Upper lobe of right lung (tissue), 1 donor: ENCODE data around the gene ABCA1. TPM values are rescaled to one million over a fixed set of nuclear protein-coding genes. Genes with fewer than 3 reads are reported as not detected.

Experiments used
- ATAC-seq: fragments of 200-7000 bp; cut with Tn5 transposase; one replicate; pipeline ENCODE4 v1.9.1; 2020; ENCODE audit warnings: mild to moderate bottlenecking, moderate library complexity
- DNase-seq: peaks from one replicate; pipeline ENCODE4 v3.0.0-alpha.2; 2020
- H3K27ac ChIP-seq: fragments of 200-600 bp; one replicate; pipeline ENCODE4 v1.8.0; 2022
- H3K27me3 ChIP-seq: fragments of 200-600 bp; one replicate; pipeline ENCODE4 v1.8.0; 2022; ENCODE audit warnings: mild to moderate bottlenecking
- H3K36me3 ChIP-seq: fragments of 200-600 bp; one replicate; pipeline ENCODE4 v1.8.0; 2022
- H3K4me1 ChIP-seq: fragments of 200-600 bp; one replicate; pipeline ENCODE4 v1.8.0; 2022
- H3K4me3 ChIP-seq: fragments of 200-600 bp; one replicate; pipeline ENCODE4 v1.8.0; 2022; ENCODE audit warnings: mild to moderate bottlenecking
- H3K9me3 ChIP-seq: fragments of 200-600 bp; one replicate; pipeline ENCODE4 v1.8.0; 2022
- CTCF ChIP-seq: fragments of 200-600 bp; IDR thresholded peaks from one replicate; pipeline ENCODE4 v1.8.0; 2022; ENCODE audit warnings: antibody characterized with exemption
- intact Hi-C: fragments of 100-400 bp; cut with DNase I; formaldehyde crosslinking; loops from one replicate; pipeline ENCODE4 v1.11.0; 2022
- total RNA-seq: library from RNA; stranded (reverse); fragmentation: NEBNext Ultra II Directional; extraction: Animal tissue kit (Norgen Biotek cat#: 25700); gene quantifications from one replicate; pipeline ENCODE4 v1.2.1, GENCODE V29; 2021
- donor health status: DM: no; HTN: yes; CAD: no; lungs with severe emphysema.

The ABCA1 gene
- total RNA-seq, 1 donor from 2014 or later = 49.0 TPM

- DNase-seq (no peak), ATAC-seq (no peak)
- H3K4me3 ChIP-seq = no peak overlapping the region
- no peaks in the 10 kb centered on the region for H3K27me3 ChIP-seq
- H3K9me3 ChIP-seq = no peaks in the 10 kb centered on the region
- TF ChIP-seq CTCF = no peak
- intact Hi-C loops = no loop called here
- peaks cover 22% of the 10 kb centered on the region for H3K4me1 ChIP-seq
- peaks cover 9% of the 10 kb centered on the region for H3K36me3 ChIP-seq
- no peak overlapping the region for H3K27ac ChIP-seq
Measured at GRCh38 chr9:104876587-104876986, 51.4 kb downstream of the ABCA1 start.

GRCh38 chr9:104875897-104876296 is 52.1 kb downstream of the ABCA1 start:
- Histone ChIP-seq H3K4me3 (no peak overlapping the region), H3K36me3 (peaks cover 9% of the 10 kb centered on the region), H3K27me3 (no peaks in the 10 kb centered on the region), H3K9me3 (no peaks in the 10 kb centered on the region), H3K27ac (no peak overlapping the region), H3K4me1 (peaks cover 22% of the 10 kb centered on the region)
- DNase-seq (no peak), ATAC-seq (no peak)
- intact Hi-C loops = no loop called here
- no peak for TF ChIP-seq CTCF

DNA sequence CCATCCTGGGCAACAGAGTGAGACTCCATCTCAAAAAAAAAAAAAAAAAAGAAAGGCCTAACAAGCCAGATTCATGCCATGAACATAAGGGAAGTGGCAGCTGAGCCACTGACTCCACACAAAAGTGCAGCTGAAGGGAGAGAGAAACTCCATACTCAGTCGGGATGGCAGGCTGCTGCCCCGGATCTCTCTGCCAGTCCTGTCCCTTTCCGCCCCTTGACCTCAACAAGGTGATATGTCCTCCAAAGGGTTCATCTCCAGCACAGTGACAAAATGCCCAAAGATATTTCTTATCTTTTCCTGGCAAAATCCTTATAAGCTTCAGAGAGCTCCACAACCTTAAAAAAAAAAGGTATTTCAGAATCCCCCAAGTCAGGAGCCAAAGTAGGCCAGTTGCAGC is 52.6 kb downstream of the ABCA1 start:
- no peaks in the 10 kb centered on the region for H3K27me3 ChIP-seq
- H3K4me3 ChIP-seq = no peak overlapping the region
- H3K27ac ChIP-seq = no peak overlapping the region
- H3K4me1 ChIP-seq = peaks cover 23% of the 10 kb centered on the region
- DNase-seq (no peak), ATAC-seq (no peak)
- TF ChIP-seq CTCF = no peak
- H3K9me3 ChIP-seq = no peaks in the 10 kb centered on the region
- intact Hi-C loops = no loop called here
- peaks cover 9% of the 10 kb centered on the region for H3K36me3 ChIP-seq

- peak overlapping the region; percentile 39 for H3K27ac ChIP-seq
- H3K9me3 ChIP-seq = no peaks in the 10 kb centered on the region
- peaks cover 9% of the 10 kb centered on the region for H3K36me3 ChIP-seq
- no peaks in the 10 kb centered on the region for H3K27me3 ChIP-seq
- H3K4me1 ChIP-seq = peaks cover 41% of the 10 kb centered on the region
- DNase-seq (no peak), ATAC-seq (no peak)
- intact Hi-C loops = no loop called here
- TF ChIP-seq CTCF = no peak
- no peak overlapping the region for H3K4me3 ChIP-seq
Measured at GRCh38 chr9:104873489-104873850, 54.5 kb downstream of the ABCA1 start.

DNA sequence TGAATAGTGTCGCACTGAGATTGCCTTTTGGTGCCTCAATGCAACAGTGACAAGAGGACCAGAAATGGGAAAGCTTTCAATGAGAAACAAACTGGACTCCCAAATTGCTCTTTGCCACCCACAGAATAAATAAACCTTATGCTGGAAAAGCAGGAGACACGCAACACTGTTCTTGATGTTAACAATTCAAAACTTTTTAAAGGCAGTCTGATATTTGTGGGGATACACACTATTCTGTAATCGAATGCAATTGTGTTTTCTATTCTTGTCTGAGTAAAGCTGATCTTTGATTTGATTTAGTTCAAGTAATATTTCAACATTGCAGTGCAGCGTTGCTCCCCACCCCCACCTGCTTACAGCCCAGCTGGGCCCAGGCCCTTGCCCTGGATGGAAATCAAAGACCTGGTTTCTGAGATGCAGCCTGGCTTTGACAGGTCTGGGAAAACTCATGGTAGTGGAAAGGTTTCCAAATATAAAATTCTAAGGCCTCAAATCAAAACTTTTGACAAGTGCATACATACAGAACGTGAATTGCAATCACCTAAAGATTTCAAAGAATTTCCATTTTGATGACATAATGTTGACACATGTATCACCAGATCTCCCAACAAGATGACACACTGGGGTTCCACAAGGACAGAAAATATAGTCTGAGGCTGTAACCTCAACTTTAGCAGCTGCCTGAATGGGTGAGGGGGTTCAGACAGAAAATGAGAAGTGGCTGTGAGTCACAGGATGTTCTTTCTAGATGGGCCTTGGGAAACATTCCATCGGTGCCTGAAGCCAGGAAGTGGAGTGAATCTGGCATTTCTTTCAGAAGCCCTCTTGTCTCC is 55.1 kb downstream of the ABCA1 start:
- Histone ChIP-seq H3K36me3 (peaks cover 9% of the 10 kb centered on the region), H3K4me1 (peaks cover 44% of the 10 kb centered on the region), H3K4me3 (no peak overlapping the region), H3K27ac (peak overlapping the region; percentile 39), H3K27me3 (no peaks in the 10 kb centered on the region), H3K9me3 (no peaks in the 10 kb centered on the region)
- no peak for TF ChIP-seq CTCF
- intact Hi-C loops = no loop called here
- no peak for DNase-seq
- peak; percentile 73 for ATAC-seq
